A549 (cell line): Measurements from ENCODE around the gene RNF213. TPM values are rescaled to one million over a fixed set of nuclear protein-coding genes. Genes with fewer than 3 reads are reported as not detected.

ENCODE experiments used
- ATAC-seq, 2 experiments: fragments of 200-7000 bp in 1 of 2; fragments of >200 bp in 1 of 2; cut with Nextera tagmentation in 1 of 2; cut with Tn5 transposase in 1 of 2; 3 replicates each; pipeline versions ENCODE4 v1.8.0 to v1.9.1; 2018 to 2020; ENCODE audit warnings: mild to moderate bottlenecking in 1 of 2, moderate library complexity in 1 of 2
- CTCF ChIA-PET: fragments of 300-600 bp; sonication (Branson Sonifier 250); formaldehyde crosslinking; extraction: SDS; loops from one replicate; lab custom pipeline; 2021; ENCODE audit warnings: antibody characterized with exemption, inconsistent platforms; lab: Yijun Ruan, JAX
- POLR2A ChIA-PET: fragments of 350-600 bp; formaldehyde crosslinking; extraction: SDS; loops from one replicate; lab custom pipeline; 2021; ENCODE audit warnings: antibody characterized with exemption, inconsistent platforms; lab: Yijun Ruan, JAX
- DNase-seq, 2 experiments: peaks; one replicate each; pipeline versions ENCODE4 v3.0.0 to v3.0.0-alpha.2; 2011 to 2016; ENCODE audit warnings: low read depth in 1 of 2, low spot score in 1 of 2
- FAIRE-seq: peaks from 2 replicates; lab custom pipeline; 2011; peaks lifted over from hg19 to GRCh38; lab: Jason Lieb, UNC
- H3K27ac ChIP-seq, 2 experiments: fragments of >200 bp; sonication (Bioruptor Twin); formaldehyde crosslinking; 3 replicates each; pipeline ENCODE4 v1.5.1; 2016 to 2017
- H3K4me1 ChIP-seq: fragments of >200 bp; sonication (Bioruptor Twin); formaldehyde crosslinking; 3 replicates; pipeline ENCODE4 v1.6.1; 2016
- H3K4me2 ChIP-seq: fragments of >200 bp; sonication (Bioruptor Twin); formaldehyde crosslinking; 3 replicates; pipeline ENCODE4 v1.6.1; 2016
- H3K4me3 ChIP-seq: fragments of >200 bp; sonication (Bioruptor Twin); formaldehyde crosslinking; 3 replicates; pipeline ENCODE4 v1.5.1; 2016
- H3K9me3 ChIP-seq: fragments of >200 bp; sonication (Bioruptor Twin); formaldehyde crosslinking; 3 replicates; pipeline ENCODE4 v1.6.1; 2016
- EHMT2 ChIP-seq: fragments of 200-600 bp; sonication (generic); IDR thresholded peaks from 2 replicates; pipeline ENCODE4 v1.6.1; 2016; ENCODE audit warnings: antibody characterized with exemption, low read depth, mild to moderate bottlenecking, moderate library complexity
- EP300 ChIP-seq, 2 experiments: fragments of >200 bp; sonication (Bioruptor Twin); formaldehyde crosslinking; IDR thresholded peaks; 2 replicates in 1 of 2; 3 replicates in 1 of 2; pipeline ENCODE4 v1.6.1; 2016 to 2017
- FOSL2 ChIP-seq, 2 experiments: fragments of 450-650 bp in 1 of 2; fragments of >200 bp in 1 of 2; sonication (Bioruptor Twin) in 1 of 2; formaldehyde crosslinking; IDR thresholded peaks; 2 replicates each; pipeline versions ENCODE4 v1.5.0 to v1.6.1; 2016 to 2020; ENCODE audit warnings: mild to moderate bottlenecking in 1 of 2, moderate library complexity in 1 of 2
- GATA3 ChIP-seq: IDR thresholded peaks from 2 replicates; pipeline ENCODE4 v1.6.1; 2012; ENCODE audit warnings: borderline replicate concordance
- HOXB13 ChIP-seq: fragments of 250-450 bp; sonication (Bioruptor Pico); IDR thresholded peaks from 2 replicates; pipeline ENCODE4 v1.5.0; 2020; ENCODE audit warnings: low read depth, mild to moderate bottlenecking, moderate library complexity
- JUN ChIP-seq, 2 experiments: fragments of >200 bp; sonication (Bioruptor Twin); formaldehyde crosslinking; IDR thresholded peaks; 2 replicates in 1 of 2; 3 replicates in 1 of 2; pipeline ENCODE4 v1.6.1; 2016 to 2017
- MYC ChIP-seq: IDR thresholded peaks from 2 replicates; pipeline ENCODE4 v1.6.1; 2012; ENCODE audit warnings: mild to moderate bottlenecking, inconsistent platforms, low read length, improper control_type of control experiment, borderline replicate concordance
- NFE2L2 ChIP-seq: fragments of 150-350 bp; conservative IDR thresholded peaks from 2 replicates; pipeline ENCODE4 v1.6.1; 2014; ENCODE audit warnings: low read length
- NR3C1 ChIP-seq: fragments of >200 bp; sonication (Bioruptor Twin); formaldehyde crosslinking; IDR thresholded peaks from 3 replicates; pipeline ENCODE4 v1.6.1; 2017
- RAD21 ChIP-seq, 2 experiments: fragments of >200 bp in 1 of 2; sonication (Bioruptor Twin) in 1 of 2; formaldehyde crosslinking in 1 of 2; IDR thresholded peaks in 1 of 2; conservative IDR thresholded peaks in 1 of 2; 2 replicates in 1 of 2; 3 replicates in 1 of 2; pipeline ENCODE4 v1.6.1; 2012 to 2018; ENCODE audit warnings: inconsistent platforms in 1 of 2
- RARB ChIP-seq: fragments of 250-450 bp; sonication (Bioruptor Pico); IDR thresholded peaks from 2 replicates; pipeline ENCODE4 v1.8.0; 2021; ENCODE audit warnings: mild to moderate bottlenecking, moderate library complexity
- RFX5 ChIP-seq: fragments of 450-650 bp; IDR thresholded peaks from 2 replicates; pipeline ENCODE4 v1.7.1; 2014; ENCODE audit warnings: antibody characterized with exemption, mild to moderate bottlenecking, moderate library complexity
- SMC3 ChIP-seq: fragments of >200 bp; sonication (Bioruptor Twin); formaldehyde crosslinking; IDR thresholded peaks from 3 replicates; pipeline ENCODE4 v1.6.1; 2018; ENCODE audit warnings: inconsistent platforms
- TP53 ChIP-seq: fragments of 250-450 bp; sonication (Bioruptor Pico); IDR thresholded peaks from 2 replicates; pipeline ENCODE4 v1.5.0; 2021; ENCODE audit warnings: mild to moderate bottlenecking, moderate library complexity
- ZNF302 ChIP-seq: fragments of 250-450 bp; sonication (Bioruptor Pico); IDR thresholded peaks from 2 replicates; pipeline ENCODE4 v1.9.0; 2021; ENCODE audit warnings: inconsistent platforms, mild to moderate bottlenecking, moderate library complexity
- ZSCAN20 ChIP-seq: fragments of 250-450 bp; sonication (Bioruptor Pico); IDR thresholded peaks from 2 replicates; pipeline ENCODE4 v1.8.0; 2022; ENCODE audit warnings: mild to moderate bottlenecking, moderate library complexity
- WGBS: methylation state at CpG from one replicate; pipeline ENCODE4 v1.1.6; 2017; ENCODE audit errors: missing lambda C conversion rate; 5-methylcytosine and 5-hydroxymethylcytosine counted together
- polyA plus RNA-seq, 4 experiments: library from polyadenylated mRNA; depleted of rRNA in 3 of 4; stranded (reverse); fragments of >200 nt; fragmentation: RNase III in 1 of 4; extraction: RNeasy Plus Mini Kit Qiagen cat#74134 plus additional on column Dnase treatment in 1 of 4; gene quantifications; 2 replicates in 3 of 4; 3 replicates in 1 of 4; pipeline ENCODE4 v1.2.3, GENCODE V29; 2011 to 2017
- TF ChIP-seq, protein P1 (sequence below): fragments of 450-650 bp; IDR thresholded peaks from 2 replicates; pipeline ENCODE4 v1.6.1; 2014; ENCODE audit warnings: antibody characterized with exemption
- TF ChIP-seq, protein P2 (sequence below): fragments of 250-450 bp; sonication (Bioruptor Pico); IDR thresholded peaks from 2 replicates; pipeline ENCODE4 v1.5.0; 2020; ENCODE audit warnings: low read depth, mild to moderate bottlenecking, moderate library complexity
- TF ChIP-seq, protein P3 (sequence below): IDR thresholded peaks from 2 replicates; pipeline ENCODE4 v1.6.1; 2012
- TF ChIP-seq, protein P4 (sequence below): fragments of >200 bp; sonication (Bioruptor Twin); formaldehyde crosslinking; IDR thresholded peaks from 3 replicates; pipeline ENCODE4 v1.5.1; 2016

The RNF213 gene
- polyA plus RNA-seq, 2 of the 4 experiments (the other 2 are of a cell fraction) = 59.1 to 127 TPM

DNA sequence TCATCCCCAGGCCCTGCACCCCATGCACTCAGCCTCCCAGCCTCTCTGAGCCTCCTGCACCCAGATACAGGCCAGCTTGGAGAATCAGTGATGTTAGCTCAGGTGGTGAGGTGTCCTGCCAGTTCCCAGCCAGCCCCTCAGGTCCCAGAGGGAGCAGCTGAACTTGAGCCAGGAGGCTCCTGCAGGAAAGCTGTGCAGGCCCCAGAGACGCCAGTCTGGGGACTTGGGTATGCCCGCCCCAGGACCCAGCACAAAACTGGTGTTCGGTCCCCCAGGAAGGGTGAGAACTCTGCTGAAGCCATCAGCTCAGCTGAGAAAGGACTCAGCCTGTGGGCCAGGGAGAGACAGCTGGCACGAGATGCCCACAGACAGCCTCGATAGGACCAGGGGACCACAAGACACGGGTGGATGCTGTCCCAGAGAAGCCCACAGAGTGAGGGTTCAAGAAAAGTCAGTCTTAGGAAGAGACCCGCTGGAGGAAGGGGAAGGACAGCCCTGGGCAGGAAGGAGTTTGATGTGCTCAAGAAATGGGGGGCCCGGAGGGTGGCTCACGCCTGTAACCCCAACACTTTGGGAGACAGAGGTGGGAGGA lies 165.3 kb downstream of the RNF213 start:
- ChIA-PET CTCF (interaction anchor here (0.6 to 6.6 kb wide), 18 partner anchors 10 to 688 kb away, joined by 3 to 85 read pairs (median 5); partner anchors contain the start of genes ENDOV and NPTX1), POLR2A (interaction anchor here (2.2 to 2.6 kb wide), 2 partner anchors 10 to 29 kb away, joined by 9 to 13 read pairs; partner anchors contain the start of gene ENDOV)
- 54% methylated on average over 7 of the region's 9 CpGs for WGBS
- H3K4me2 ChIP-seq = no peak overlapping the region
- no peak for ATAC-seq
- no peak for FAIRE-seq
- no peak overlapping the region for H3K4me3 ChIP-seq
- DNase-seq = no peak
- no peaks in the 10 kb centered on the region for H3K9me3 ChIP-seq
- TF ChIP-seq MYC (no peak), RARB (CRISPR knock-in tag) (no peak), EP300 (IDR thresholded peaks at IDR 0.05) (no peak), JUN (IDR thresholded peaks at IDR 0.05) (no peak), EHMT2 (no peak), NR3C1 (no peak), ZNF302 (CRISPR knock-in tag) (no peak), HOXB13 (CRISPR knock-in tag) (no peak), ZSCAN20 (CRISPR knock-in tag) (no peak), RFX5 (no peak), NFE2L2 (no peak)
- TF ChIP-seq, protein P1, sequence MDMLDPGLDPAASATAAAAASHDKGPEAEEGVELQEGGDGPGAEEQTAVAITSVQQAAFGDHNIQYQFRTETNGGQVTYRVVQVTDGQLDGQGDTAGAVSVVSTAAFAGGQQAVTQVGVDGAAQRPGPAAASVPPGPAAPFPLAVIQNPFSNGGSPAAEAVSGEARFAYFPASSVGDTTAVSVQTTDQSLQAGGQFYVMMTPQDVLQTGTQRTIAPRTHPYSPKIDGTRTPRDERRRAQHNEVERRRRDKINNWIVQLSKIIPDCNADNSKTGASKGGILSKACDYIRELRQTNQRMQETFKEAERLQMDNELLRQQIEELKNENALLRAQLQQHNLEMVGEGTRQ = no peak
- TF ChIP-seq, protein P2, sequence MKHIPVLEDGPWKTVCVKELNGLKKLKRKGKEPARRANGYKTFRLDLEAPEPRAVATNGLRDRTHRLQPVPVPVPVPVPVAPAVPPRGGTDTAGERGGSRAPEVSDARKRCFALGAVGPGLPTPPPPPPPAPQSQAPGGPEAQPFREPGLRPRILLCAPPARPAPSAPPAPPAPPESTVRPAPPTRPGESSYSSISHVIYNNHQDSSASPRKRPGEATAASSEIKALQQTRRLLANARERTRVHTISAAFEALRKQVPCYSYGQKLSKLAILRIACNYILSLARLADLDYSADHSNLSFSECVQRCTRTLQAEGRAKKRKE = no peak
- 0 out of 3 replicates have a peak, but pooled peaks cover 2% of the 10 kb centered on the region for H3K4me1 ChIP-seq
- H3K27ac ChIP-seq = no peak overlapping the region

DNA sequence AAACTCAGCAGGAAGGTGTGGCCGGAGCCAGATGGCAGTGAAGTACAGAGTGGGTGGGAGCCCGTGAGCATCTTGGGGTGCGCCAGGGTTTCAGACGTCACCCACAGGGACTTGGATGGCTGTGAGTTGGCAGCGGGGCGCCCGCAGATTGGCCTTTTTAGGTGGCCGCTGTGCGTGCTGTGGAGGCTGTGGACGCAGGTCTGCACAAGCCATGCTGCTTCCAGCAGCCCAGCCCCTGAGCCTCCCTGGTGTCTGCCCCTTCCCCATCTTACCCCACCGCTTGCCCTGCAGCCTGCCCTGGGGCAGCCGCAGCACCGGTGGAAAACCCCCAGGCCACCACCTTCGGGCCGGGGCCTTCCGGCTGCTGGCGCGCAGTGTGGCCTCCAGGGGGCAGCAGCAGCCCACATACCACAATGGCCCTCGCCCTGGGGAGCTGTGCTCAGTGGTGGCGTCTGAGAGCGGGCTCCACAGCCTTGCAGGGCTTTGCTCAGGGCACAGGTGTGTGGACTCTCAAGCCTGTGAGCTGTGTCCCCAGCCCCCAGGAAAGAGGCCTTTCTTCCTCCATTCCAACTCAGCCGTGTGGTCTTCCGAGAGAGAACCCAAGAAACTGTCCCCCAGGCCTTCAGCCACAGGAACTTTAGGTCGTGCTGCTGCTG lies 166.1 kb downstream of the RNF213 start:
- Histone ChIP-seq H3K4me3 (no peak overlapping the region), H3K4me2 (no peak overlapping the region), H3K9me3 (no peaks in the 10 kb centered on the region), H3K27ac (0 out of 6 replicates have a peak overlapping the region, but pooled peaks of 1 of the 2 experiments have one; percentile 10)
- 42% methylated on average over 20 of the region's 24 CpGs for WGBS
- ChIA-PET POLR2A (interaction anchor here (0.5 to 0.6 kb wide), 2 partner anchors 11 to 28 kb away, joined by 3 to 4 read pairs; no protein-coding TSS in a partner anchor), CTCF (interaction anchor here (0.6 to 6.6 kb wide), 81 partner anchors 9 to 676 kb away, joined by 3 to 85 read pairs (median 4); partner anchors contain the start of genes ENDOV and NPTX1)
- TF ChIP-seq, protein P3, sequence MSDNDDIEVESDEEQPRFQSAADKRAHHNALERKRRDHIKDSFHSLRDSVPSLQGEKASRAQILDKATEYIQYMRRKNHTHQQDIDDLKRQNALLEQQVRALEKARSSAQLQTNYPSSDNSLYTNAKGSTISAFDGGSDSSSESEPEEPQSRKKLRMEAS = 0 out of 2 replicates have a peak, but pooled peaks have one; percentile 13
- no peak for TF ChIP-seq EP300 (IDR thresholded peaks at IDR 0.05)
- TF ChIP-seq SMC3 = peak; percentile 98
- TF ChIP-seq, protein P1 = no peak
- TF ChIP-seq RAD21 (conservative IDR thresholded peaks at IDR 0.05 in 1 of 2, IDR thresholded peaks at IDR 0.05 in 1 of 2) = peak; percentile 98 to 99
- TF ChIP-seq, protein P4, sequence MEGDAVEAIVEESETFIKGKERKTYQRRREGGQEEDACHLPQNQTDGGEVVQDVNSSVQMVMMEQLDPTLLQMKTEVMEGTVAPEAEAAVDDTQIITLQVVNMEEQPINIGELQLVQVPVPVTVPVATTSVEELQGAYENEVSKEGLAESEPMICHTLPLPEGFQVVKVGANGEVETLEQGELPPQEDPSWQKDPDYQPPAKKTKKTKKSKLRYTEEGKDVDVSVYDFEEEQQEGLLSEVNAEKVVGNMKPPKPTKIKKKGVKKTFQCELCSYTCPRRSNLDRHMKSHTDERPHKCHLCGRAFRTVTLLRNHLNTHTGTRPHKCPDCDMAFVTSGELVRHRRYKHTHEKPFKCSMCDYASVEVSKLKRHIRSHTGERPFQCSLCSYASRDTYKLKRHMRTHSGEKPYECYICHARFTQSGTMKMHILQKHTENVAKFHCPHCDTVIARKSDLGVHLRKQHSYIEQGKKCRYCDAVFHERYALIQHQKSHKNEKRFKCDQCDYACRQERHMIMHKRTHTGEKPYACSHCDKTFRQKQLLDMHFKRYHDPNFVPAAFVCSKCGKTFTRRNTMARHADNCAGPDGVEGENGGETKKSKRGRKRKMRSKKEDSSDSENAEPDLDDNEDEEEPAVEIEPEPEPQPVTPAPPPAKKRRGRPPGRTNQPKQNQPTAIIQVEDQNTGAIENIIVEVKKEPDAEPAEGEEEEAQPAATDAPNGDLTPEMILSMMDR = peak; percentile 98
- 0 out of 2 replicates have a peak, but pooled peaks have one; percentile 40 for TF ChIP-seq TP53 (CRISPR knock-in tag)
- TF ChIP-seq RFX5 = peak; percentile 31; the same call in 1 of the 2 replicates
- 0 out of 2 replicates have a peak, but pooled peaks have one; percentile 10 for TF ChIP-seq GATA3
- TF ChIP-seq, protein P2 = no peak
- TF ChIP-seq FOSL2 (IDR thresholded peaks at IDR 0.05) = no peak
- TF ChIP-seq FOSL2 (CRISPR knock-in tag; IDR thresholded peaks at IDR 0.05) = 0 out of 2 replicates have a peak, but pooled peaks have one; percentile 9
- TF ChIP-seq, all 56 proteins: peak for 8
- no peak for FAIRE-seq
- peak; percentile 67 to 95 for DNase-seq
- ATAC-seq = peak; percentile 74 to 91
- H3K4me1 ChIP-seq = 0 out of 3 replicates have a peak, but pooled peaks cover 2% of the 10 kb centered on the region
